ENCODE measurements around the gene ADGRG2. TPM values are rescaled to one million over a fixed set of nuclear protein-coding genes. Genes with fewer than 3 reads are reported as not detected.

The ADGRG2 gene
- total and polyA plus RNA-seq, 8 donors, result 0.30 to 2.6 (median 0.69) TPM

GRCh38 chrX:18949944-18950301, 172.3 kb downstream of the ADGRG2 start:
- intact Hi-C loops (cut with DNase I), result no loop called here
- Histone ChIP-seq H3K9me3 (no peaks in the 10 kb centered on the region), H3K4me3 (no peak overlapping the region), H3K4me1 (no peaks in the 10 kb centered on the region), H3K27ac (no peak overlapping the region), H3K36me3 (no peaks in the 10 kb centered on the region), H3K27me3 (no peaks in the 10 kb centered on the region)
- 88 to 95% methylated on average over 8 of the region's 8 CpGs for WGBS, 2 donors
- no peak for FAIRE-seq
- ATAC-seq, result no peak
- no peak for DNase-seq
- no peak for TF ChIP-seq CTCF (IDR thresholded peaks at IDR 0.05)

GRCh38 chrX:18949291-18949943, 172.9 kb downstream of the ADGRG2 start:
- H3K4me1 ChIP-seq, result no peaks in the 10 kb centered on the region
- no peak overlapping the region for H3K4me3 ChIP-seq
- FAIRE-seq (no peak), ATAC-seq (no peak), DNase-seq (no peak)
- 80 to 90% methylated on average over 4 of the region's 4 CpGs for whole genome bisulfite sequencing, 2 donors
- no peak for TF ChIP-seq CTCF (IDR thresholded peaks at IDR 0.05)
- H3K9me3 ChIP-seq, result no peaks in the 10 kb centered on the region
- intact Hi-C loops (cut with DNase I), result no loop called here
- no peaks in the 10 kb centered on the region for H3K27me3 ChIP-seq
- H3K27ac ChIP-seq, result no peak overlapping the region
- no peaks in the 10 kb centered on the region for H3K36me3 ChIP-seq

GRCh38 chrX:18946611-18947010, 175.7 kb downstream of the ADGRG2 start:
- DNase-seq, result no peak
- H3K36me3 ChIP-seq, result no peaks in the 10 kb centered on the region
- ATAC-seq, result no peak
- no peaks in the 10 kb centered on the region for H3K27me3 ChIP-seq
- no peak overlapping the region for H3K27ac ChIP-seq
- intact Hi-C loops (cut with DNase I), result no loop called here
- H3K9me3 ChIP-seq, result no peaks in the 10 kb centered on the region
- H3K4me3 ChIP-seq, result no peak overlapping the region
- 80 to 94% methylated on average over 4 of the region's 4 CpGs for WGBS, 2 donors
- no peak for TF ChIP-seq CTCF (IDR thresholded peaks at IDR 0.05)
- FAIRE-seq, result no peak
- no peaks in the 10 kb centered on the region for H3K4me1 ChIP-seq

GRCh38 chrX:18946157-18946556, 176.1 kb downstream of the ADGRG2 start:
- intact Hi-C loops (cut with DNase I), result no loop called here
- DNase-seq (no peak), ATAC-seq (no peak), FAIRE-seq (no peak)
- Histone ChIP-seq H3K4me1 (no peaks in the 10 kb centered on the region), H3K4me3 (no peak overlapping the region), H3K36me3 (no peaks in the 10 kb centered on the region), H3K27me3 (no peaks in the 10 kb centered on the region), H3K9me3 (no peaks in the 10 kb centered on the region), H3K27ac (no peak overlapping the region)
- TF ChIP-seq CTCF (IDR thresholded peaks at IDR 0.05), result no peak
- 88 to 97% methylated on average over 6 of the region's 6 CpGs for WGBS, 2 donors

GRCh38 chrX:18945483-18945882, 176.8 kb downstream of the ADGRG2 start:
- H3K27me3 ChIP-seq, result no peaks in the 10 kb centered on the region
- FAIRE-seq, result no peak

More at GRCh38 chrX:18945483-18945882, 176.8 kb downstream of the ADGRG2 start:
- DNase-seq (no peak), ATAC-seq (no peak)
- Histone ChIP-seq H3K4me3 (no peak overlapping the region), H3K9me3 (no peaks in the 10 kb centered on the region), H3K4me1 (no peaks in the 10 kb centered on the region), H3K36me3 (no peaks in the 10 kb centered on the region), H3K27ac (no peak overlapping the region)
- TF ChIP-seq CTCF (IDR thresholded peaks at IDR 0.05), result no peak
- intact Hi-C loops (cut with DNase I), result no loop called here
- WGBS, 2 donors, result 76 to 87% methylated on average over 2 of the region's 2 CpGs
